Activated CD8-positive, alpha-beta memory T cell treated with anti-CD3 and anti-CD28 coated beads for 36 hours (primary cell): ENCODE results near the gene CTNNBL1. TPM values are rescaled to one million over a fixed set of nuclear protein-coding genes. Genes with fewer than 3 reads are reported as not detected.

Source experiments
- CTCF ChIA-PET: fragments of 350-600 bp; sonication (Branson Sonifier 250); formaldehyde crosslinking; loops from one replicate; lab custom pipeline; 2021; ENCODE audit warnings: antibody characterized with exemption; lab: Charles Lee
- POLR2A ChIA-PET: fragments of 350-600 bp; sonication (Branson Sonifier 250); formaldehyde crosslinking; loops from one replicate; lab custom pipeline; 2021; ENCODE audit warnings: antibody characterized with exemption; lab: Charles Lee
- total RNA-seq, 2 experiments: library from RNA; stranded (reverse); gene quantifications; one replicate each; pipeline ENCODE4 v1.2.3, GENCODE V29; 2021

Gene CTNNBL1
- total RNA-seq, 2 experiments from 2014 or later = 97.6 to 97.8 TPM

- ChIA-PET CTCF (interaction anchor here (1.0 kb wide), 1 partner anchor 30 kb away, joined by 3 read pairs; no protein-coding TSS in a partner anchor), POLR2A (no interaction called here)
Measured at GRCh38 chr20:37880726-37881591, 187.1 kb downstream of the CTNNBL1 start.

GRCh38 chr20:37881601-37882343 is 187.9 kb downstream of the CTNNBL1 start:
- ChIA-PET POLR2A (no interaction called here), CTCF (no interaction called here)

GRCh38 chr20:37882961-37883712 is 189.3 kb downstream of the CTNNBL1 start:
- CTCF ChIA-PET = no interaction called here
- POLR2A ChIA-PET = no interaction called here

GRCh38 chr20:37885042-37885441 is 191.2 kb downstream of the CTNNBL1 start:
- POLR2A ChIA-PET = no interaction called here
- CTCF ChIA-PET = no interaction called here

- POLR2A ChIA-PET = no interaction called here
- CTCF ChIA-PET = no interaction called here
Measured at GRCh38 chr20:37885593-37886503, 192.0 kb downstream of the CTNNBL1 start.

- ChIA-PET POLR2A (no interaction called here), CTCF (no interaction called here)
Measured at GRCh38 chr20:37886851-37887297, 193.0 kb downstream of the CTNNBL1 start.

GRCh38 chr20:37888641-37889040 is 194.8 kb downstream of the CTNNBL1 start:
- CTCF ChIA-PET = no interaction called here
- POLR2A ChIA-PET = no interaction called here

GRCh38 chr20:37890108-37890507 is 196.3 kb downstream of the CTNNBL1 start:
- CTCF ChIA-PET = no interaction called here
- POLR2A ChIA-PET = no interaction called here

GRCh38 chr20:37890643-37891042 is 196.8 kb downstream of the CTNNBL1 start:
- CTCF ChIA-PET = no interaction called here
- POLR2A ChIA-PET = no interaction called here

GRCh38 chr20:37892001-37892400 is 198.2 kb downstream of the CTNNBL1 start:
- ChIA-PET CTCF (no interaction called here), POLR2A (no interaction called here)

GRCh38 chr20:37893566-37894241 is 199.9 kb downstream of the CTNNBL1 start:
- ChIA-PET POLR2A (no interaction called here), CTCF (no interaction called here)

GRCh38 chr20:37894454-37894853 is 200.6 kb downstream of the CTNNBL1 start:
- ChIA-PET CTCF (no interaction called here), POLR2A (interaction anchor here (0.7 kb wide), 1 partner anchor 643 kb away, joined by 3 read pairs; no protein-coding TSS in a partner anchor)

GRCh38 chr20:37895166-37895565 is 201.3 kb downstream of the CTNNBL1 start:
- ChIA-PET POLR2A (no interaction called here), CTCF (no interaction called here)

GRCh38 chr20:37896932-37897548 is 203.2 kb downstream of the CTNNBL1 start:
- ChIA-PET POLR2A (no interaction called here), CTCF (no interaction called here)

GRCh38 chr20:37898233-37899104 is 204.6 kb downstream of the CTNNBL1 start:
- POLR2A ChIA-PET = no interaction called here
- CTCF ChIA-PET = interaction anchor here (1.2 to 1.4 kb wide), 2 partner anchors 94 to 334 kb away, joined by 3 to 6 read pairs; no protein-coding TSS in a partner anchor

- ChIA-PET POLR2A (no interaction called here), CTCF (interaction anchor here (1.2 kb wide), 1 partner anchor 335 kb away, joined by 3 read pairs; no protein-coding TSS in a partner anchor)
Measured at GRCh38 chr20:37899105-37900045, 205.5 kb downstream of the CTNNBL1 start.
